NOMO-1 (cell line): ENCODE data around the gene PTPN20.

Experiments
- DNase-seq, 2 experiments: peaks; one replicate each; lab custom pipeline; 2025; ENCODE audit not compliant: unreplicated experiment in 2 of 2; lab: John Stamatoyannopoulos, UW

PTPN20 gene

GRCh38 chr10:47046321-47047126 lies 135.3 kb downstream of the PTPN20 start:
- DNase-seq, result no peak

GRCh38 chr10:47047127-47047504 lies 135.9 kb downstream of the PTPN20 start:
- DNase-seq, result no peak

- peak; percentile 66 to 67 for DNase-seq
These were observed 136.6 kb downstream of the PTPN20 start for GRCh38 chr10:47047577-47048525.

- peak in 1 of 2 experiments; percentile 7 for DNase-seq
These were observed 137.3 kb downstream of the PTPN20 start for GRCh38 chr10:47048526-47048905.

- no peak for DNase-seq
These were observed 138.0 kb downstream of the PTPN20 start for GRCh38 chr10:47049056-47049851.

- DNase-seq, result no peak
These were observed 138.7 kb downstream of the PTPN20 start for GRCh38 chr10:47049906-47050305.

- DNase-seq, result no peak
These were observed 139.6 kb downstream of the PTPN20 start for GRCh38 chr10:47050618-47051455.

GRCh38 chr10:47051741-47052238 lies 140.6 kb downstream of the PTPN20 start:
- DNase-seq, result no peak
